Measurements from ENCODE around the gene EML5.
"Not testable (repeated sequence)": the region's sequence is repeated elsewhere in the genome, so short reads cannot be mapped to it uniquely, and the experiment has no call there.

Gene EML5

DNA sequence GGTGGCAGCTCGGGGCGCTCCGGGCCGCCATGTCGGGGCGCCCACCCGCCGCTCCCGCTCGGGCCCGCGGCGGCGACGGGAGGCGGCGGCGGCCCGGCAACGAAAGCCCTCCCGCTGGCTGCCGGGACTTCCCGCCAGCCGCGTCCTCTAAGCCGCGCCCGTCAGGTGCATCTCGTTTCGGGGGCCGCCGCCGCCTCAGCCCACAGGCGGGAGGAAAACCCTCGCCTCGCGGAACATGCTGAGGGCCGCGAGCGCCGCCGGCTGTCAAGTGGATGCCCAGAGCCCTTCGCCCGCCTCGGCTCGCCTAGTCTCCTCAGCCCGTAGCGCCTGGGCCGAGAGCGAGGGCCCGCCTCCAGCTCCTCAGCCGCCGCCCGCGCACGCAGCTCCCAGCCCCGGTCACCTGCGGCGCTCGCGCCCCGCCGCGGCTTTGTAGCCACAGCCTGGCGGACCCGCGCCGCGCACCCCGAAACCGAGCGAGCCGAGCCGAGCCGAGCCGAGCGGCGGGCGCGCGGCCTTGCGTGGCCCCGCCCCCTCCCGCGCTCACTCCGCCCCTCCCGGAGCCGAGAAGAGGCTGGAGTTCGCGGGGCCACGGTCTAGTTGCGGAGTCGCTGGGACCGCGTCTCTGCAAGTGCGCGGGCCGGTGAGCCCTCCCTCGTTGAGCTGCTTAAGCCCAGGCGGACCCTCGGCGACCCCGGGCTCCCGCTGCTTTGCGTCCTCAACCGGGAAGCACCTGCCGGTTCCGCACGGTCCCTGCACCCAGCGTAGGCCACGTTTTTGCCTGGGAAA, at the start of gene EML5:
Gene EML5 (minus strand): TSS at position 481 of the 786 bp plus-strand sequence. CDS start 450 bp downstream, at position 31.
- peak; percentile 77 for DNase-seq (ENCODE audit: low spot score)

DNA sequence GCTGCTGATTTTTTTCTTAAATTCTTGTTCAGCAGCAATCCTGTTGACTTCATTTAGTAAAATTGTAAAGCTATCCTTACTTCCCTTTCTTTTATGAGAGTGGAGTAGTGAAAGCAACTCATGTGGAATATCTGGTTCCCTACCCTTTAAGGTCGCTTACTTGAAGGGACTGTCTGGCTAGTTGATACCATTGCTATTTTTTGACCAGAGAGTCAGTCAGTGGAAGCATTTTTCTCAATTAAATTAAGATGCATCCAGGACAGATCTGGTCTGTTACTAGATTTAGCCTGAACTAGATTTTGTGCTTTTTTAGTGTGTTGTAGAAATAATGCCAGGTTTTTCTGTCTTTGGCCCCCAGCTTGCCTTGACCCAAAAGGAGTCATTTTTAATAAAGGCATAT, 49.7 kb upstream of the EML5 start:
- no peak for DNase-seq (ENCODE audit: low spot score)

DNA sequence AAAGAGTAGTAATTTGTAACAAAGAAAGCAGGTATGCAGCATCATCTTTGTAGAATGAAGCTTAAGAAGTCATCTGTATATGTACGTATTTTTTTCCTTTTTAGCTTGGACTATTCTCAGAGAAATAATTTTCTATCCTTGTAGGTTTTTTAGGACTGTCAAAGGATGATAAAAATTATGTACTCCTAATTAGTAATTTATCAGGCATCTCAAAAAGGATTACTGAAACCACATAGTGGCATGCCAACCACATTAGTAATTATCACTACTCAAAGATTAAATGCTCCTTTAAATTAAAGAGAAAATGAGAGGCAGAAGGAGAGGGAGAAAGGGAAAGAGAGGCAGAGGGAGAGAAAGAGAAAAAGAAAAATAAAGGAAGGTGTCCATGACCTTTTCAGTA, 49.0 kb upstream of the EML5 start:
- no peak for DNase-seq (ENCODE audit: low spot score)

DNA sequence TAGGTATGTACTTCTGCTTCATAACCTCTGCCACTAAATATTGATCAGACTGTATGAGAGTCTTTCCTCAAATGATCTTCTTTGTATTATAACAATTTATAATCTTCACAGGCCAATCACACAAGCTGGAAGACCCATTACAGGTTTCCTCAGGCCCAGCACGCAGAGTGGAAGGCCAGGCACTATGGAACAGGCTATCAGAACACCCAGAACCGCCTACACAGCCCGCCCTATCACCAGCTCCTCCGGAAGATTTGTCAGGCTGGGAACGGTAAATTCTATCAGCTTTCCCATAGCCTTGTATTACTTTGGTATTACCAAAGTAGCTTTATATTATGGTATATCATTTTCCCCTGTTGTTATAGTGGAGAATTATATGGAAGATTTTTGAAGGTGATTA, 48.2 kb upstream of the EML5 start:
- no peak for DNase-seq (ENCODE audit: low spot score)

DNA sequence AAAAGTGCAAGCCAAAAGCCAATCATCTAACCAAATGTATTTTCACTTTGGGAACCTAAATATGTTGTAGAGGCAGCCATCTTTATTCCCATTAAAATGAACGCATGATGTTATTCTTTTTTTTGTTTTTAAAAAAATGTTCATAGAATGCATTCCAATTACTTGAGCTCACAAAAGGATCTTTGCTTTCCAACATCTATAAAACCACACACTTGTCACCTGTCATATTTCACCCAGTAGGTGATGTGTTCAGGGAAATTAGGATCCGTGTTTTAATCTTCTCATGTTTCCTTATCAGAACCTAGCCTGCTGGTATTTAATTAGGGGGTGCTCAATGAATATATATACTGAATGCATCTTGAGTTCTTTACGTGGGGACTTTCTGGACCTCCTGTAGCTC, 45.3 kb upstream of the EML5 start:
- DNase-seq (ENCODE audit: low spot score) = no peak

DNA sequence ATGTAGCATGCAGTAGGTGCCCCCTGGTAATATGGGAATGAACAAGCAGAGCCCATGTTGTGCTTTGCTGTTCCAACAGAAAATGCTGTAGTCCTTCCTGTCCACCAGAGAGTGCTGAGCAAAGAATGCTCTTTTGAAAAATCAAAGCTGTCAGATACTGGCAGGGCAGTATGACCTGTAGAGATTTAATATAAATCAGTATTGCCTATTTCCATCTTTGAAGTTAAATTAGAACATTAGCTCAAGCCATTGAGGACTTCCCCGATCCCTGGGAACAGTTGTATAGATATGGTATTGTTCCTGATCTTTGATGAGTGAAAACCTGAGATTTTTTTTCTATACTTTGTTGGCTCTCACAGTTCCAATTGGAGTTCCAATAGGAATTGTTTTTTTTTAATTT, 44.7 kb upstream of the EML5 start:
- DNase-seq (ENCODE audit: low spot score) = no peak

DNA sequence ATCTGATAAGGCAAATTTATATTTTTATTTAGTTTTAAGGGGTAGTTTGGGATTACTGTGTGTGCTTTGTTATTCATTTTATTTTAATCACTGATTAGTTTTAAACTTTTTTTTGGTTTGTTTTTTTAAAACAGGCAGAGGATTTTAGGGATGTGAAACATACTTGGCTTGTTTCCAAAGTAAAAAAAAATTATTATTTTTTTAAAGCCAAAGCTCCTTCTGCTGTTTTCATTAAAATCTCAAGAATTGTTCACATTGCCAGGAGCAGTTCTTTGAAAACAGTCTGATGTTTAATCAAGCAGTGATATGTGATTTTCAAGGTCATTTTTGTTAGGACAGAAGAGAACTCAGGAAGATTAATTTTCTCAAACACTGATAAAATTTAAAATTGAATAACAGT, 42.9 kb upstream of the EML5 start:
- DNase-seq (ENCODE audit: low spot score) = no peak

DNA sequence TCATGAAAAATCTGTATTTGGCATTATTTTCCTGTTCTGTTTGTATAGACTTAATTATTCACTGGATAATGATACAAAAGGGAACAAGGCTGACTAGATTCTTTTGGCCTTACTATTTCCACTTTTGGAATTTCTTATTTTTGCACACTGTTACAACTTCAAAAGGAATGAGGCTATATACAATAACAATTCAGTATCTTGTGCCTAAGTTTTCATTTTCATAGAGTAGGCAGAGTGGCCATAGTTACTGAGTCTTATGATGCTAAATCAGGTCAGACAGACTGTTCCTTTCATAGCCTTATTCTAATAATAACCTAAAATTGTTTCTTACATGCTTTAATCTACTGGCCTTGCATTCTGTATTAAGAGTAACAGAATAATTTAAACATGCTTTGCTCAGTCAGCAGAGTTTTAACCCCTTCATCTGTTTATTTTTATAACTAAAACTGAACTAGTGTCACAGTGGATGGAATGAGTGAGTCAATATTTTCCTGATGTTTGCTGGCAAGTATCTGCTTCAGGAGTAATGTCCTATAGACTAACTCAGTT, 42.2 kb upstream of the EML5 start:
- no peak for DNase-seq (ENCODE audit: low spot score)

DNA sequence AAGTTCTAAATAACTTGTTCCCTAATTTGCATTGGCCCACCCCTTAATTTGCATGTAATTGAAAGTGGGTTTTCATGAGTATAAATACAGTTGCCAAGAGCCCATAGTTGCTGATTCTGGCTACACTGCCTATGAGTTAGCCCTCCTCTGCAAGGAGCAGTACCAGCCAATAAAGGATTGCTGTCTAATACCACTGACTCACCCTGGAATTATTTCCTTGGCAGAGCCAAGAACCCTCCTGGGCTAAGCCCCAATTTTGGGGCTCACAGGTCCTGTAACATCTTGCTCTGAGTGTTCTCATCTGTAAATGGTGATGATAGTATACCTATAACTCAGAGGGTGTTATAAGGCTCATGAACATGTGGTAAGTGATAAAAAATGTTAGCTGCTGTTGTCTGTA, 38.5 kb upstream of the EML5 start:
- no peak for DNase-seq (ENCODE audit: low spot score)

DNA sequence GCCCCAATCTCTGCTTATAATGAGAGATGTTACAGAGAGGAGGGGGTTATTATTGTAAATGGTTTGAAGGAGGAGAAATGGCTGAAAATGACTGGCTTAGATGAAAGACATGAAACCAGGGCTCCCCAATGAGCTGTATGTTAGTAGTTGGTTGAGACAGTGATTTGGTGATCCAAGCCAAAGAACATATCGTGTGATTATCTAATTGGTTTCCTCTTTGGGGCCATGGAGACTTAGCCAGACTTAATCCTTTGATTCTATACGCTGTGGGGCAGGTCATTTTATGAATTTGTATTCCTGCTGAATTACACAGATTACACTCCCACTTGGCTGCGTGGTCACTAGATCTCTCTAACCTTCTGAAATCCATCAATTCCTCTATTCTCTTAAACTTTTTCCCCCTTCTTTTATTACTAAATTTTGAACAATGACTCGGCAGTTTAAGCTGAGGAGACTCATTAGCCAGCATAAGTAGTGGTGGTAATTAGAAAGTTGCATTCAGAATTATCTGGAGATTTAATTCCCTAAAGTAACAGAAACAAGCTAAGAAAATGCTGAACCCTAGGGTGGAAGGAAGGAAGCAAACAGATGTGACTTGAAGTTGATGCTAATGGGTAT, 37.0 kb upstream of the EML5 start:
- no peak for DNase-seq (ENCODE audit: low spot score)

DNA sequence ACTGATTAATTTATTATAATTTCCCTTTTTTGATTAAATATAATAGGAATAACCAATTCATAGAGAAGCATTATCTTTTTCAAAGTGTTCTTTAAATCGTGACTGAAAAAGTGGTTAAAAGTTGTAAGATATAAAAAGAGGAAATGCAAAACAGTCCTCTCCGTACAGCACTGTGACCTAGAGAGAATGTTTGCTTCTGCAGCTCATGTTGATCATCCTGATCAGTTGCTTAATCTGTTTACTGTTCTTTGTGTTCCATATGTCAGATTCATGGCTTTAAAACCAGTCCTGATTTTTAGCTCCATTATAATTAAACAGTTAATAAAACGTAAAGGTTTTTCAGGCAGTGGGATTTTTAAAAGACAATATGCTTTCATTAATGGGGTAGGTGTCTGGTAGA, 36.4 kb upstream of the EML5 start:
- DNase-seq (ENCODE audit: low spot score) = no peak

DNA sequence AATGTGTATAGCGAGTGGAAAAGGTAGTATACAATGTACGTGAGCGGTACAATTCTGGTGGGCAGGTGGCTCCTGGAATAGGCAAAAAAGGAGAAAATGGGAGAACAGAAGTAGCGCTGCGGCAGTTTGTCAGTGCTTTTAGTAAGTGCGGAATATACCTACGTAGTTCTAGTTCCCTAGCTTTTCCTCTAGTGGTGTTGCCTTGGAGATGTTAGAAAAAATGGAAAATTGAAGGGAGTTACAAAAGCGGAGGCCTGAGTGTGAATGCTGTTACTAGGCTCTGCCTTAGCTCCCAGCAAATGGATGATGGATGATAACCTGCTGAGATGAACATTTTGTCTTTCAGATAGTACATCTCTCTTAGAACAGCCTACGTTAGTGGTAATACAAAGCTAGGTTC, 32.8 kb upstream of the EML5 start:
- no peak for DNase-seq (ENCODE audit: low spot score)

DNA sequence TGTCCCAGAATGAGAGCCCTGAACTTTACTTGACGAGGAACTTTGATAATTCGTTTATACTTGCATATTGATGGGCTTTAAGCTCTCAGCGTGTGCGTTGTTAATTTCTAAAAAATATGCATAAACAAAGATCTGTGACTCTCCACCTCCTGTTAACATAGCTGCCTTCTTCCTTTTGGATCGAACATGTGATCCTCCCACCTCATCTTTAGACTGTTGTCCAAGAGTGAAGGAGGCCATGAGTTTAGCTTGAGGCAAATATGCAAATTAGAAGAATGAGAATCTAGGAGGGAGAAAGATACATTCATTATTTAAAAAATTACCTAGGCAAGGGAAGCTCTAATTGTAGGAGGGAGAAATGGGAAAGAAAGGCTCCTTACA, 32.3 kb upstream of the EML5 start:
- DNase-seq (ENCODE audit: low spot score) = no peak

DNA sequence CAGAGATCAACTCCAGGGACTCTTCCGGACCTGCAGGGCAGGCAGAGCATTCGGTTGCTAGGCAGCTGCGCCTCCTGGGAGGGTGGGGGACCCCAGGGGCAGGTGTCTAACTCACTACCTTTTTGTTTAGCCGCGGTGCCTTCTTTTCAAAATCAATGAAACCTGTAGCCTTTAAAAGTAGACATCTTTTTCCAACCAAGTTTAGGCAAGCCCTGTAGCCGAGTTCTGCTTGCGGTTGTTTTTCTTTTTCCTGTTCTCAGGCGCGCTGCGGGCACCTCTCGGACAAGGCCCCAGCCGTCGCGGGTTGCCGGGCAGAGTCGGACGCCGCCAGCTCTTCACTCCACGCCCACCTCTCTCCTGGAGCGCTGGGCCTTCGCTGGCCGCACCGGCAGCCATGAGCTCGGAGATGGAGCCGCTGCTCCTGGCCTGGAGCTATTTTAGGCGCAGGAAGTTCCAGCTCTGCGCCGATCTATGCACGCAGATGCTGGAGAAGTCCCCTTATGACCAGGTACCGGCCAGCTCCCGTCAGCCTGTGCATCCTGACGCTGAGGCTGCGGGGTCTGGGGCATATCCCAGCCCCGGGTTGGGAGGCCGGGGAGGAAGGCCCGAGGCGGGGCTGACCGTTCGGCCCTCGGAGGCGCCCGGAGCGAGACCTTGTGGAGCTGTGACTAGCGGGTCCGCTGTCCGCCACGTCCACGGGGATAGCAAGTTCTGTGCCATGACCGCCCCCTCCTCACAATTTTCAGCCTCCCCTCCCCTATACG, 31.7 kb upstream of the EML5 start, which contains the start of gene TTC8:
Gene TTC8 (plus strand): TSS at position 338 of the 764 bp plus-strand sequence. CDS start 57 bp downstream, at position 395.
- peak; percentile 83 for DNase-seq (ENCODE audit: low spot score)

DNA sequence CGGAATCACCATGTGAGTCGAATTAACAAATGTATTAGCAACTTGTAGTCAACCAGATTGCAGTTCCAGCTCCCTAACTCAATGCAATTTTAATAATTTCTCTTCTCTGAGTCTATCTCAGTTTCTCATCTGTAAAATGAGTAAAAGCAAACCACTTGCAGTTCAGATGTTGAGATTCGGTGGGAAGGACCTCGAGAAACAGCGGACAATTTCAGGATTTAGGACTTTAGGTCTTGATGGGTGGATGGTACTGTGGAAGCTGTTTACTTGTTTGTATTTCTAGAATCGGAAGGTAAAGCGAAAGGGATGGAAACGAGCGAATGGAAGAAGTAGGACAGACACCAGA, 31.2 kb upstream of the EML5 start:
- no peak for DNase-seq (ENCODE audit: low spot score)

DNA sequence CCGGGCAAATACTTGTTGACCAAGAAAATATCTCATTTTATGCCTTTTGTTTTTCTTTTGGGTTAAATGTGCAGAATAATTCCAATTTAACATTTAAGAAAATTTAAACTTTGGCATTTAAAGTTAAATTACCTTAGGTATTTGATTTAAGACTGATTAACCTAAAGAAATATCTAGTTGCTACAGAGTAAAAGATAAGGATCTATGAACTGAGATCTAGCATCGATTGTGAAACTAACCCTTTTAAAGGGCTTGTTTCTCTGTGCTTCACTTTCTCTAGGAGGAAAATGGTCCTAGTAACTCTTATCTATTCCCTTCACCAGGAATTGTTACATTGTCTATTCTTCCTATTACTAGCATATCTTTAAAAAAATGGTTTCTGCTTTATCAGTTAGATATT, 29.1 kb upstream of the EML5 start:
- no peak for DNase-seq (ENCODE audit: low spot score)

DNA sequence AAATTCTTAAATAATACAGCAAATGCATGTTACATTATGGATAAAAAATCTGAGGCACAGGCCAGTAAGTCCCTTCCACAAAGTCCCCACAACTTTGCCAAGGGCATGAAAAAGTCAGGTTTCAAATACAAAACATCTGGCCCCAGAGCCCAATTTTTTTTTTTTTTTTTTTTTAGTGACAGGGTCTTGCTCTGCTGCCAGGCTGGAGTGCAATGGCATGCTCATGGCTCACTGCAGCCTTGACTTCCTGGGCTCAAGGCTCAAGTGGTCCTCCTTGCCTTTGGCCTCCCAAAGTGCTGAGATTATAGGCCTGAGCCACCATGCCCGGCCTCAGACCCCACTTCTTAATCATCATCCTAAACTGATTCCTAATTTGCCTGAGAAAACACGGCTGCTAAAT, 28.6 kb upstream of the EML5 start:
- DNase-seq (ENCODE audit: low spot score) = no peak

DNA sequence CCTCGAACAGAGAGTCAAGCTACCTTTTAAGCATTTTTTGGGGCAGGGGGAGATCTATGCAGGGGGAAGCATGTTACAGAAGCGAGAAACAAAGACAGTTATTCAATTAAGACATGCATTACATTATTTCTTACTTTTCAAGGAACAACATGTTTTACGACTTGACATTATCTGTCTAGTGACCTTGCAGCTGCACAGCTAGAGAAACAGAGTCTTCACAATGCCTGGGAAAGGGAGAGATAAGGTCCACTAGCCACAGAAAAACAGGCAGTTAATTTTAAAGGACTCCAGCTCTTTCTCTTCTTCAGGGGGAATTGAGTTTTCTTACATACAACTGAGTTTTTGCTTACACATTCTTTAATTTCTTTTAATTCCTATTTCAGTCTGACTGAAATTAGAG, 26.9 kb upstream of the EML5 start:
- not testable (repeated sequence) for DNase-seq (ENCODE audit: low spot score)

DNA sequence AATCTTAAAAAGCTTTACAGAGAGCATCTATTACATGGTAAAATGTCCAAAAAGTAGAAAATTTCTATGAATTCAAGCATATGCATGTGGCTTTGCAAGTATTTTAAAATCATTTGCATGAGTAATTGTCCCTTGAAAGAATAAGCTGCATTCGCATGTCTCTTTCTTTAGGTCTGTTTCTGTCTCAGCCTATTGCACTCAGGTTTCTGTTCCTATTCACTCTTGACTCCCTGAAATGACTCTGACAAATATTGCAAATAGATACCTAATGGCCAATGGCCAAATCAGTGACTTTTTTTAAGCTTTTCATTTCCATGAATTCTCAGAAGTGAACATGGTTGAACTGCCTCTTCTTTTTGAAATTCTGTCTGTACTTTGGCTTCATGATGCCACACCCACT, 25.3 kb upstream of the EML5 start:
- DNase-seq (ENCODE audit: low spot score) = no peak

DNA sequence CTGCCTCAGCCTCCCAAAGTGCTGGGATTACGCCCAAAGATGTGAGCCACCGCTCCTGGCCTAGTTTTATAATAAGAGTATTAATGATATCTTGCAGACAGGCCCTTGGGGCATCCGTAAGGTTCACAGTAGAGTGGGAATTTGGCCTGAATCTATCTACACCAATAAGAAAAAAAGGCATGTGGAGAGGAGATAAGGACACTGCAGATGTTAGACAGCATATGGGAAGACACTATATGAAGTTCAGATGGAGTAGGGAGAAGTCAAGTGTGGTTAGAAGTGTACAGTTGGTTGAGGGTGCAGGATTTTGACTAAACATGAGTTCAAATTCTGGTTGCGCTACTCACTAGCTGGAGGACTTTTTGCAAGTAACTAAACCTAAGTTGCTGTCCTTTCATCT, 23.2 kb upstream of the EML5 start:
- no peak for DNase-seq (ENCODE audit: low spot score)

DNA sequence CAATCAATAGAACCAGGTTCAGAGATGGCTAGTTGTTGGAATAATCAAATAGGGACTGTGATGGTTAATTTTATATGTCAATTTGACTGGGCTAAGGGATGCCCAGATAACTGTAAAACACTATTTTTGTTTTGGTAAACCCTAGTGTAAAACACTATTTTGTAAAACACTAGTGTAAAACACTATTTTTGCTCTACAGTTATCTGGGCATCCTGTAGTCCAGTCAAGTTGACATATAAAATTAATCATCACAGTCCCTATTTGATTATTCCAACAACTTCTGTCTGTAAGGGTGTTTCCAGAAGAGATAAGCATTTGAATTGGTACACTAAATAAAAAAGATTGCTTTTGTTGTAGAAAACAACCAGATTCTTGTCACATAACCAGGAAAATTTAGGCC, 15.6 kb upstream of the EML5 start:
- DNase-seq (ENCODE audit: low spot score) = no peak

DNA sequence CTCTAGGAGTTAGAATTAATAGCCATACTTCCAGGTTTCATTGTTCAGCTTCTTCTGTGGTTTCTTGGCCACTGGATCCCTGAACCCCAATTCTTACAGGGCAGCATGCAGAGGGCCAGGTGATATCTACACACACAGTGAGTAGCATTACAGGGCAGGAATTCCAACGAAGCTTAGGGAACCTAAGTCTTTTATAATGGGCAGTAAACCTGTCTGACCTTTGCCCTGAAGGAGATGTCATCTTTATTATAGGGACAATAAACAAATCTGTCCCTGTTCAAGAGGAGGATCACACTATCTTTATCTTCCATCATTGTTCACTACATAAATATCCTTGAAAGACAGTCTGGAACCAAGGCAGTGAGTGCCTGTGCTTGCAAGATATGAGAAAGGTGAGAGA, 11.7 kb upstream of the EML5 start:
- no peak for DNase-seq (ENCODE audit: low spot score)

DNA sequence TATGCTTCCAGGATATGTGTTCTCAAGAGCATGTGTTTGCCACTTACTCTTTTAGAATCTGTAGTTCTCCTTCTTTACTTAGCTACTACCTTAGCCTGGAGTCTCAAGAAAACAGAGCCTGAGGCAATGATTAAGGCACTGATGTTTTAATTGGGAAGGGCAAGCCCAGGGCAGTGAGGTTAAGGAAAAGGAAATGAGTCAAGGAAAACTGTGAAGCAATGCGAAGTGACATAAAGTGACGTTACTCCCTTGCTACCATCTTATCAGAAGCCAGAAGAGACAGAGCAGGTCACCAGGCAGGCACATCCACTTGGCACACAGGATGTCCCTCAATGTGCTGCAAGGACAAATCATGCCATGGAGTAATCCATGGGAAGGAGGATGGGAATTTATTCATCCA, 11.3 kb upstream of the EML5 start:
- DNase-seq (ENCODE audit: low spot score) = no peak
